Measurements from ENCODE around the gene PAPPA. TPM values are rescaled to one million over a fixed set of nuclear protein-coding genes. Genes with fewer than 3 reads are reported as not detected.

Gene PAPPA
- total RNA-seq, 2 donors from 2014 or later, result 0.09 TPM

DNA sequence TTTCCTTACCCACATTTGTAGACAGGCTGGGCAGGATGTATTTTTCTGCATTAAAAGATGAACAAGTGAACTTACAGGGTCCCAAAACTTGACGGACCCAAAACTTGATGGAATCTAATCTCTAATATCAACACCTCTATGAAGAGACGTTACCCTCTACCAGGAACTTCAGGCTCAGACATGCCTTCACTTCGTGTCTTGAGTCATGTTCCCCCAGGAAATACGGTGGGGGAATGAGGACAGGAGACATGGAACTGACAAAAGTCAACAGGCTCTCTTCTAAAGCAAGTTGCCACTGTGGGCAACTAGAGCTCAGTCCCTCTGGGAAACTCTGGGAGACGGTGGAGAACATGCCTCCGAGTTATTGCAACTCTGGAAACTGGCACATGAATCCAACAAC lies 196.1 kb downstream of the PAPPA start:
- no peaks in the 10 kb centered on the region for H3K4me1 ChIP-seq (ENCODE audit: control insufficient read depth, insufficient read depth, low read length)
- H3K36me3 ChIP-seq (ENCODE audit: control insufficient read depth, insufficient read depth, low read length), result no peaks in the 10 kb centered on the region
- WGBS, 2 experiments (ENCODE audit: insufficient coverage in 1 of 2, insufficient read length in 1 of 2), result 86 to 97% methylated on average over 3 to 6 of the region's 6 CpGs

GRCh38 chr9:116350213-116350612 lies 196.6 kb downstream of the PAPPA start:
- H3K9me3 Mint-ChIP-seq, result no peaks in the 10 kb centered on the region
- peaks cover 81% of the 10 kb centered on the region for H3K27me3 Mint-ChIP-seq (ENCODE audit: insufficient read depth)
- H3K4me1 ChIP-seq (ENCODE audit: control insufficient read depth, insufficient read depth, low read length), result no peaks in the 10 kb centered on the region
- no peaks in the 10 kb centered on the region for H3K36me3 Mint-ChIP-seq (ENCODE audit: low read depth)
- peaks cover 5% of the 10 kb centered on the region for H3K4me1 Mint-ChIP-seq
- H3K4me3 Mint-ChIP-seq, result no peak overlapping the region
- H3K27ac ChIP-seq (ENCODE audit: low read depth, low read length), result no peak overlapping the region
- H3K9ac ChIP-seq (ENCODE audit: extremely low read depth, low read length, poor library complexity, severe bottlenecking), result no peak overlapping the region
- no peak for TF ChIP-seq CTCF (conservative IDR thresholded peaks at IDR 0.05)
- no peak overlapping the region for H3K4me3 ChIP-seq (ENCODE audit: low read length)
- DNase-seq, result no peak
- no peaks in the 10 kb centered on the region for H3K36me3 ChIP-seq (ENCODE audit: control insufficient read depth, insufficient read depth, low read length)
- 67% methylated on average over 2 of the region's 2 CpGs; no CpG with 5 or more reads in 1 of the 2 experiments for WGBS, 2 experiments (ENCODE audit: insufficient coverage in 1 of 2, insufficient read length in 1 of 2)
- peaks cover 10% of the 10 kb centered on the region for H3K27me3 ChIP-seq (ENCODE audit: control insufficient read depth, insufficient read depth, low read length, poor library complexity, severe bottlenecking)
- no peaks in the 10 kb centered on the region for H3K9me3 ChIP-seq (ENCODE audit: control insufficient read depth, low read length)
- H3K27ac Mint-ChIP-seq, result no peak overlapping the region

More for the DNA sequence above, 196.1 kb downstream of the PAPPA start:
- Mint-ChIP-seq H3K27me3 (ENCODE audit: insufficient read depth) (peaks cover 81% of the 10 kb centered on the region), H3K27ac (no peak overlapping the region), H3K4me3 (no peak overlapping the region), H3K36me3 (ENCODE audit: low read depth) (no peaks in the 10 kb centered on the region), H3K9me3 (no peaks in the 10 kb centered on the region), H3K4me1 (peaks cover under 1% of the 10 kb centered on the region)
- TF ChIP-seq CTCF (conservative IDR thresholded peaks at IDR 0.05), result no peak
- Histone ChIP-seq H3K9ac (ENCODE audit: extremely low read depth, low read length, poor library complexity, severe bottlenecking) (no peak overlapping the region), H3K27me3 (ENCODE audit: control insufficient read depth, insufficient read depth, low read length, poor library complexity, severe bottlenecking) (peaks cover 10% of the 10 kb centered on the region), H3K9me3 (ENCODE audit: control insufficient read depth, low read length) (no peaks in the 10 kb centered on the region), H3K4me3 (ENCODE audit: low read length) (no peak overlapping the region), H3K27ac (ENCODE audit: low read depth, low read length) (no peak overlapping the region)
- no peak for DNase-seq

DNA sequence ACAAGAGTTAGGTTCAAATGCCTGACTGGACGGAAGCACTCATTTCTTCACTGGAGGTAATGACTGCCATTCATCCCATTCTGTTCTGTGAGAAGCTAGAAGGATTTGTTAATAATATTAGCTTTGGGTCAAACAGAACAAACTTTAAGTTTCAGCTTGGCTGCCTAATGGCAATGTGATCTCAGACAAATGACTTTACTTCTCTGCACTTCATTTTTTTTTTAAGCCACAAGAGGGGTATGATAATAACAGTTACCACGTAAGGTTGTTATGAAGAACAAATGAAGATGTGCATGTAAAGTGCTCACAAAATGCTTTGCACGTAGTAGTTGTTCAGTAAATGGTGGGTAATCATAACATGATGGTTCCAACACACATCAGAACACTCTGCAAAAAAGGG lies 199.4 kb downstream of the PAPPA start:
- H3K27me3 Mint-ChIP-seq (ENCODE audit: insufficient read depth), result peaks cover 64% of the 10 kb centered on the region
- 89 to 97% methylated on average over 3 of the region's 3 CpGs for WGBS, 2 experiments (ENCODE audit: insufficient coverage in 1 of 2, insufficient read length in 1 of 2)
- no peaks in the 10 kb centered on the region for H3K36me3 ChIP-seq (ENCODE audit: control insufficient read depth, insufficient read depth, low read length)
- H3K9me3 ChIP-seq (ENCODE audit: control insufficient read depth, low read length), result no peaks in the 10 kb centered on the region
- H3K27ac ChIP-seq (ENCODE audit: low read depth, low read length), result no peak overlapping the region
- TF ChIP-seq CTCF (conservative IDR thresholded peaks at IDR 0.05), result no peak
- H3K9ac ChIP-seq (ENCODE audit: extremely low read depth, low read length, poor library complexity, severe bottlenecking), result no peak overlapping the region
- H3K27ac Mint-ChIP-seq, result no peak overlapping the region
- H3K4me1 ChIP-seq (ENCODE audit: control insufficient read depth, insufficient read depth, low read length), result no peaks in the 10 kb centered on the region
- H3K4me3 Mint-ChIP-seq, result no peak overlapping the region
- no peaks in the 10 kb centered on the region for H3K36me3 Mint-ChIP-seq (ENCODE audit: low read depth)
- H3K9me3 Mint-ChIP-seq, result no peaks in the 10 kb centered on the region
- H3K27me3 ChIP-seq (ENCODE audit: control insufficient read depth, insufficient read depth, low read length, poor library complexity, severe bottlenecking), result peaks cover 12% of the 10 kb centered on the region
- H3K4me3 ChIP-seq (ENCODE audit: low read length), result no peak overlapping the region
- no peak for DNase-seq
- peaks cover 8% of the 10 kb centered on the region for H3K4me1 Mint-ChIP-seq
